ENCODE data around the gene DGKA. TPM values are rescaled to one million over a fixed set of nuclear protein-coding genes. Genes with fewer than 3 reads are reported as not detected.

The DGKA gene
- total and polyA plus RNA-seq, 2 of the 13 experiments (the other 11 are each of a cell fraction or from before 2014, with no cell fraction given), result 2.4 to 5.4 TPM

DNA sequence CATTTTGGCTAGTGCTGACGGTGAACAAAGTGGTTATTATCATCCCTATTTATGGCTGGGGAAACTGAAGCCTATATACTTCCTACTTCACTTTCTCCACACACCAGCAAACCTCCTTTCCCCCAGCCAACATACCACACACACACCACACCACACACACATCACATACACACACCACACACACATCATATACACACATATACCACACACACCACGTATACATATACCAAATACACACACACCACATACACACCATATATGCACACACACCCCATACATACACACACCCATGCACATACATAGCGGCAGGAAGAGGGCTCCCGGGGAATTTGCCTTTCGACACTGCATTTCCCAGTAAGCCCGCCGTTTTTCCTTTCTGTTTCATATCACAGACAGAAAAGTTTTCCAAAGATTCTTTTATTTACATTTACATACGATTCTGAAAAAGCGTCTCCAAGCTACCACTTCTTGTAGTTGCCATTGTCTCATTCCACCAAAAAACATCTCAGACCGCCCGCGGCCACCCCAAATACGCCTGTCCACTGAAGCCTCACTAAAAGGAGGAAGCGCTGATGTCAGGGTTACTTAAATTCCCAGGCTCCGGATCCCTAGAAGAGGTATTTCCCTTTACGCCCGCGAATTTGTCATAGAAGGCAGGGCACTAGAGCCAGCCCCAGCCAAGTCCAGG lies 42.1 kb downstream of the DGKA start (continued):
- TF ChIP-seq ZNF484 (CRISPR knock-in tag; IDR thresholded peaks at IDR 0.05; ENCODE audit: borderline replicate concordance, low read depth), result no peak
- no peak for TF ChIP-seq ZNF775 (CRISPR knock-in tag; IDR thresholded peaks at IDR 0.05; ENCODE audit: borderline replicate concordance)
- no peak for TF ChIP-seq SAFB2 (CRISPR knock-in tag; IDR thresholded peaks at IDR 0.05; ENCODE audit: borderline replicate concordance, low read depth)
- TF ChIP-seq EZH2 (conservative IDR thresholded peaks at IDR 0.05; ENCODE audit: low read depth, low read length), result no peak
- TF ChIP-seq NCOA2 (CRISPR knock-in tag; IDR thresholded peaks at IDR 0.05), result 0 out of 2 replicates have a peak, but pooled peaks have one; percentile 1
- TF ChIP-seq RARA (CRISPR knock-in tag; IDR thresholded peaks at IDR 0.05), result no peak
- TF ChIP-seq MXD1 (CRISPR knock-in tag; IDR thresholded peaks at IDR 0.05), result no peak
- TF ChIP-seq, protein P1, sequence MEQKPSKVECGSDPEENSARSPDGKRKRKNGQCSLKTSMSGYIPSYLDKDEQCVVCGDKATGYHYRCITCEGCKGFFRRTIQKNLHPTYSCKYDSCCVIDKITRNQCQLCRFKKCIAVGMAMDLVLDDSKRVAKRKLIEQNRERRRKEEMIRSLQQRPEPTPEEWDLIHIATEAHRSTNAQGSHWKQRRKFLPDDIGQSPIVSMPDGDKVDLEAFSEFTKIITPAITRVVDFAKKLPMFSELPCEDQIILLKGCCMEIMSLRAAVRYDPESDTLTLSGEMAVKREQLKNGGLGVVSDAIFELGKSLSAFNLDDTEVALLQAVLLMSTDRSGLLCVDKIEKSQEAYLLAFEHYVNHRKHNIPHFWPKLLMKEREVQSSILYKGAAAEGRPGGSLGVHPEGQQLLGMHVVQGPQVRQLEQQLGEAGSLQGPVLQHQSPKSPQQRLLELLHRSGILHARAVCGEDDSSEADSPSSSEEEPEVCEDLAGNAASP (CRISPR knock-in tag; IDR thresholded peaks at IDR 0.05; ENCODE audit: borderline replicate concordance), result no peak
- TF ChIP-seq, protein P2, sequence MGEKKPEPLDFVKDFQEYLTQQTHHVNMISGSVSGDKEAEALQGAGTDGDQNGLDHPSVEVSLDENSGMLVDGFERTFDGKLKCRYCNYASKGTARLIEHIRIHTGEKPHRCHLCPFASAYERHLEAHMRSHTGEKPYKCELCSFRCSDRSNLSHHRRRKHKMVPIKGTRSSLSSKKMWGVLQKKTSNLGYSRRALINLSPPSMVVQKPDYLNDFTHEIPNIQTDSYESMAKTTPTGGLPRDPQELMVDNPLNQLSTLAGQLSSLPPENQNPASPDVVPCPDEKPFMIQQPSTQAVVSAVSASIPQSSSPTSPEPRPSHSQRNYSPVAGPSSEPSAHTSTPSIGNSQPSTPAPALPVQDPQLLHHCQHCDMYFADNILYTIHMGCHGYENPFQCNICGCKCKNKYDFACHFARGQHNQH (CRISPR knock-in tag; IDR thresholded peaks at IDR 0.05), result no peak
- no peak for TF ChIP-seq ZNF234 (CRISPR knock-in tag; conservative IDR thresholded peaks at IDR 0.05)
- TF ChIP-seq TBP (CRISPR knock-in tag; IDR thresholded peaks at IDR 0.05), result no peak
- TF ChIP-seq MZF1 (CRISPR knock-in tag; IDR thresholded peaks at IDR 0.05; ENCODE audit: borderline replicate concordance), result no peak
- TF ChIP-seq POLR2AphosphoS5 (IDR thresholded peaks at IDR 0.05; ENCODE audit: low read depth, low read length), result peak; percentile 60; the same call in 1 of the 2 replicates
- no peak for TF ChIP-seq KMT2A (CRISPR knock-in tag; IDR thresholded peaks at IDR 0.05)
- TF ChIP-seq SRSF1 (optimal IDR thresholded peaks at IDR 0.05; ENCODE audit: low read depth, low read length), result peak; percentile 3
- TF ChIP-seq TOE1 (CRISPR knock-in tag; IDR thresholded peaks at IDR 0.05), result 0 out of 2 replicates have a peak, but pooled peaks have one; percentile 13
- no peak for TF ChIP-seq PHF8 (CRISPR knock-in tag; IDR thresholded peaks at IDR 0.05)
- no peak for TF ChIP-seq ZNF720 (CRISPR knock-in tag; IDR thresholded peaks at IDR 0.05)
- 0 out of 2 replicates have a peak, but pooled peaks have one; percentile 41 for TF ChIP-seq ZNF468 (CRISPR knock-in tag; IDR thresholded peaks at IDR 0.05)
- TF ChIP-seq NKX3-1 (CRISPR knock-in tag; IDR thresholded peaks at IDR 0.05), result no peak
- TF ChIP-seq TMF1 (CRISPR knock-in tag; IDR thresholded peaks at IDR 0.05; ENCODE audit: low read depth), result 0 out of 2 replicates have a peak, but pooled peaks have one; percentile 25
- TF ChIP-seq ZNF766 (CRISPR knock-in tag; IDR thresholded peaks at IDR 0.05; ENCODE audit: borderline replicate concordance), result no peak
- peak; percentile 87; the same call in 1 of the 2 replicates for TF ChIP-seq ARID2 (CRISPR knock-in tag; IDR thresholded peaks at IDR 0.05; ENCODE audit: borderline replicate concordance)
- TF ChIP-seq, protein P3, sequence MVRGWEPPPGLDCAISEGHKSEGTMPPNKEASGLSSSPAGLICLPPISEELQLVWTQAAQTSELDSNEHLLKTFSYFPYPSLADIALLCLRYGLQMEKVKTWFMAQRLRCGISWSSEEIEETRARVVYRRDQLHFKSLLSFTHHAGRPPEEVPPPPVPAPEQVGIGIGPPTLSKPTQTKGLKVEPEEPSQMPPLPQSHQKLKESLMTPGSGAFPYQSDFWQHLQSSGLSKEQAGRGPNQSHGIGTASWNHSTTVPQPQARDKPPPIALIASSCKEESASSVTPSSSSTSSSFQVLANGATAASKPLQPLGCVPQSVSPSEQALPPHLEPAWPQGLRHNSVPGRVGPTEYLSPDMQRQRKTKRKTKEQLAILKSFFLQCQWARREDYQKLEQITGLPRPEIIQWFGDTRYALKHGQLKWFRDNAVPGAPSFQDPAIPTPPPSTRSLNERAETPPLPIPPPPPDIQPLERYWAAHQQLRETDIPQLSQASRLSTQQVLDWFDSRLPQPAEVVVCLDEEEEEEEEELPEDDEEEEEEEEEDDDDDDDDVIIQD (CRISPR knock-in tag; IDR thresholded peaks at IDR 0.05; ENCODE audit: low read depth), result no peak
- TF ChIP-seq ARNT (IDR thresholded peaks at IDR 0.05), result no peak
- TF ChIP-seq SNAPC2 (CRISPR knock-in tag; IDR thresholded peaks at IDR 0.05), result no peak
- TF ChIP-seq NFIC (IDR thresholded peaks at IDR 0.05; ENCODE audit: low read length), result 0 out of 2 replicates have a peak, but pooled peaks have one; percentile 18
- no peak for TF ChIP-seq ZNF264 (CRISPR knock-in tag; IDR thresholded peaks at IDR 0.05)
- no peak for TF ChIP-seq MBD4 (IDR thresholded peaks at IDR 0.05; ENCODE audit: borderline replicate concordance, low read length)
